Thyroid gland (tissue), 4 donors: ENCODE measurements around the gene CACNA2D3. TPM values are rescaled to one million over a fixed set of nuclear protein-coding genes. Genes with fewer than 3 reads are reported as not detected.

Source experiments
- DNase-seq, 2 donors: peaks; one replicate each; pipeline ENCODE4 v3.0.0-alpha.2; 2019
- H3K27ac ChIP-seq, 3 donors: fragments of 200-600 bp; sonication (generic); 1 replicate in 2 of 3; 2 replicates in 1 of 3; pipeline ENCODE4 v1.5.1; 2016 to 2019; ENCODE audit warnings: mild to moderate bottlenecking in 1 of 3, moderate library complexity in 1 of 3
- H3K27me3 ChIP-seq: fragments of 200-600 bp; sonication (generic); one replicate; pipeline ENCODE4 v1.5.1; 2019
- H3K36me3 ChIP-seq, 2 donors: fragments of 200-600 bp; sonication (generic); one replicate each; pipeline ENCODE4 v1.5.1; 2016 to 2019
- H3K4me1 ChIP-seq, 2 donors: fragments of 200-600 bp; sonication (generic); one replicate each; pipeline ENCODE4 v1.5.1; 2017 to 2019
- H3K4me3 ChIP-seq, 3 donors: fragments of 200-600 bp; sonication (generic); replicated peaks in 1 of 3; 1 replicate in 2 of 3; 2 replicates in 1 of 3; pipeline ENCODE4 v1.5.1; 2016; ENCODE audit warnings: mild to moderate bottlenecking in 1 of 3
- H3K9me3 ChIP-seq: fragments of 200-600 bp; sonication (generic); one replicate; pipeline ENCODE4 v1.5.1; 2017
- POLR2A ChIP-seq, 2 donors: fragments of 450-650 bp; IDR thresholded peaks; one replicate each; pipeline ENCODE4 v1.6.1; 2017; ENCODE audit warnings: antibody characterized with exemption in 2 of 2, mild to moderate bottlenecking in 2 of 2, moderate library complexity in 1 of 2
- WGBS, 2 donors: methylation state at CpG; one replicate each; pipeline ENCODE4 v1.1.5; 2017; 5-methylcytosine and 5-hydroxymethylcytosine counted together
- intact Hi-C: fragments of 100-400 bp; cut with DNase I; formaldehyde crosslinking; loops from one replicate; pipeline ENCODE4 v1.15.1; 2023
- total RNA-seq, 4 donors: library from RNA; depleted of rRNA; stranded (reverse); fragments of >200 nt; gene quantifications; one replicate each; pipeline ENCODE4 v1.2.3, GENCODE V29; 2016
- TF ChIP-seq, protein P1 (sequence below), 6 experiments: fragments of 200-600 bp in 3 of 6; fragments of 450-650 bp in 3 of 6; sonication (generic) in 3 of 6; IDR thresholded peaks; one replicate each; pipeline ENCODE4 v1.5.1; 2016 to 2019; ENCODE audit warnings: antibody characterized with exemption in 6 of 6, mild to moderate bottlenecking in 2 of 6, inconsistent platforms in 1 of 6, moderate library complexity in 1 of 6

The CACNA2D3 gene
- total RNA-seq, 4 donors from 2014 or later: 2.9 to 4.8 (median 4.5) TPM

DNA sequence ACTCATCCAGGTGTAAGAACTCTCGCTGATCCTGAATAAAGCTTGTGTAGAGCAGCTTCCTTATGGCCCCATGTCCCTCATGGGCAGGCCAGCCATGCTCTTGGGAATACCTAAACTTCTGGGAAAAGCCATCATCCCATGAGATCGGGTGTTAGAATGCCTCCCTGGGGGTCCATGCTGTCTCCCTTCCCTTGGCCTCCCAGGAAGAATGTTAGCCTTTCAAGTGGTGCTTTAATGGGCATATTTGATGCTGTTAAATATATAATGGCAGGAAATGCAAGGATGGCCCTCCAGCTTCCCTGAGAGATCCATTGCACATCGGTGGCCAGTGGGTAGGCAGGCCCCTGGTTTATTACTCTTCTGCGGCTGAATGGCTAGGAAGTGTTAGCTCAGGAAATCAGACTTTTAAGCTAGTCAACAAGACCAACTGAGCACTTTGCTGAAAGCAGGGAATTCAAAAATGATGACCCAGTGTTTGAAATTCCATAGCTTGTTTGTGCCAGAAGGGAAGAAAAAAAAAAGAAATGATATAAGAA is 866.0 kb downstream of the CACNA2D3 start:
- H3K4me1 ChIP-seq: peaks cover 15 to 17% of the 10 kb centered on the region in 2 donors
- H3K36me3 ChIP-seq: no peaks in the 10 kb centered on the region
- H3K9me3 ChIP-seq: no peaks in the 10 kb centered on the region
- H3K27me3 ChIP-seq: no peaks in the 10 kb centered on the region
- H3K27ac ChIP-seq: no peak overlapping the region
- no peak for DNase-seq
- H3K4me3 ChIP-seq: no peak overlapping the region
- no peak for TF ChIP-seq POLR2A (IDR thresholded peaks at IDR 0.05)
- intact Hi-C loops: no loop called here
- 48 to 56% methylated on average over 4 of the region's 4 CpGs for WGBS, 2 donors

DNA sequence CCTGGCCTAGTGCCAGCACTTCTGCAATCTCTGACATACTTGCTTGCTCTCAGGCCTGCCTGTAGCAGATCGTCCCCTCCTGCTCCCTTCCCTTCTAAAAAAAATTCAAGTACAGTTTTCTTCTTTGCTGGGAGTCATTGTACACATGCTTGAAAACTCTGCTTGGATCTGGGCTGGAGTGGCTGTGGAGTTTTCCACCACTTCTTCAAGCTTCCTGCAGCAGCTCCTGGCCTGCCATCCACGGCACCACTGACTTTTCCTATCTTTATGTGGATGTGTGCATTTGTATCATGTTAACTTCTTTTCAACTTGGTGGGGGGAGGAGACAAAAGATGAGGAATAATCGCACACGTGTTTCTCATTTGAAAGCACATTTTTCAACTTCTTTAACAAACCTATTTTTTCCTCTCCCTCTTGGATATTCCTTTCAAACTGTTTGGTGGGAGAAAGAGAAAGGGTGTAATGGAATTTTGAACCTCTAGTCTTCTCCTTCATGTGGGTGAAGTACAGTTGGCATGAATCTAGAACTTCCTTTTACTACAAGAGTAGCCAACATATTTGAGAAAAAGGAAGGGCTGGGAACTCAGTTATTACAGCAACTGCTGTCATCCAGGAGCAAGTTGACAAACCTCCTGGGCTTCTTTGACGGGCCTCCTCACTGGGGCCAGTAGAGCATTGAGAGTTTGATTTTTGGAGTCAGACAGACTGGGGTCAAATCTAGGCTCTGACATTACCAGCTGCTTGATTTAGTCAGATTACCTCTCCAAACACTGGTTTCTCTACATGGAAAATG is 866.7 kb downstream of the CACNA2D3 start:
- no peaks in the 10 kb centered on the region for H3K9me3 ChIP-seq
- H3K36me3 ChIP-seq: no peaks in the 10 kb centered on the region
- intact Hi-C loops: no loop called here
- TF ChIP-seq, protein P1, sequence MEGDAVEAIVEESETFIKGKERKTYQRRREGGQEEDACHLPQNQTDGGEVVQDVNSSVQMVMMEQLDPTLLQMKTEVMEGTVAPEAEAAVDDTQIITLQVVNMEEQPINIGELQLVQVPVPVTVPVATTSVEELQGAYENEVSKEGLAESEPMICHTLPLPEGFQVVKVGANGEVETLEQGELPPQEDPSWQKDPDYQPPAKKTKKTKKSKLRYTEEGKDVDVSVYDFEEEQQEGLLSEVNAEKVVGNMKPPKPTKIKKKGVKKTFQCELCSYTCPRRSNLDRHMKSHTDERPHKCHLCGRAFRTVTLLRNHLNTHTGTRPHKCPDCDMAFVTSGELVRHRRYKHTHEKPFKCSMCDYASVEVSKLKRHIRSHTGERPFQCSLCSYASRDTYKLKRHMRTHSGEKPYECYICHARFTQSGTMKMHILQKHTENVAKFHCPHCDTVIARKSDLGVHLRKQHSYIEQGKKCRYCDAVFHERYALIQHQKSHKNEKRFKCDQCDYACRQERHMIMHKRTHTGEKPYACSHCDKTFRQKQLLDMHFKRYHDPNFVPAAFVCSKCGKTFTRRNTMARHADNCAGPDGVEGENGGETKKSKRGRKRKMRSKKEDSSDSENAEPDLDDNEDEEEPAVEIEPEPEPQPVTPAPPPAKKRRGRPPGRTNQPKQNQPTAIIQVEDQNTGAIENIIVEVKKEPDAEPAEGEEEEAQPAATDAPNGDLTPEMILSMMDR (IDR thresholded peaks at IDR 0.05): no peak
- TF ChIP-seq POLR2A (IDR thresholded peaks at IDR 0.05): no peak
- peak; percentile 42 to 43 for DNase-seq
- no peaks in the 10 kb centered on the region for H3K27me3 ChIP-seq
- no peak overlapping the region for H3K4me3 ChIP-seq
- no peak overlapping the region for H3K27ac ChIP-seq
- 39 to 44% methylated on average over 5 of the region's 5 CpGs for WGBS, 2 donors
- peaks cover 15 to 17% of the 10 kb centered on the region in 2 donors for H3K4me1 ChIP-seq

DNA sequence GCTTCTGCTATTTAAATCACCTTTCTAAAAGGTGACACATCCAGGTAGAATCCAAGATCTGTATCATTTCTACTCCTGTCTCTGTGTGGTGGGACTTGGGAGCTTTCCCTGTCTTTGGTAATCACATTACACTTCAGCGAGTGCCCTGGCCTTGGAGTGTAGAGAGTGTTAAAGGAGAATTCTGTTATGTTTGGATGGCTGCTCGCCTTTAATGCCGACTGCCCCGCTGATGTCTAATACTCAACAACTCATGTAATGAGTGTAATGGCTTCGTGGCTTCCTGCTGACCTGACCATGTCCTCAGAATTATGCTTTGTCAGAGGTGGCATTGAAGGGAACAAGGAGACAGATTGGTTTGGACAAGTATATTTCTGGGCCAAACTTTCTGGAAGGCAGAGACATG is 871.8 kb downstream of the CACNA2D3 start:
- Histone ChIP-seq H3K27me3 (no peaks in the 10 kb centered on the region), H3K27ac (no peak overlapping the region), H3K4me1 (peaks cover 3 to 7% of the 10 kb centered on the region in 2 donors), H3K9me3 (no peaks in the 10 kb centered on the region), H3K4me3 (no peak overlapping the region), H3K36me3 (no peaks in the 10 kb centered on the region)
- intact Hi-C loops: no loop called here
- no peak for DNase-seq
- 54 to 55% methylated on average over 5 of the region's 5 CpGs for WGBS, 2 donors
- TF ChIP-seq POLR2A (IDR thresholded peaks at IDR 0.05): no peak
- TF ChIP-seq, protein P1 (IDR thresholded peaks at IDR 0.05): no peak

DNA sequence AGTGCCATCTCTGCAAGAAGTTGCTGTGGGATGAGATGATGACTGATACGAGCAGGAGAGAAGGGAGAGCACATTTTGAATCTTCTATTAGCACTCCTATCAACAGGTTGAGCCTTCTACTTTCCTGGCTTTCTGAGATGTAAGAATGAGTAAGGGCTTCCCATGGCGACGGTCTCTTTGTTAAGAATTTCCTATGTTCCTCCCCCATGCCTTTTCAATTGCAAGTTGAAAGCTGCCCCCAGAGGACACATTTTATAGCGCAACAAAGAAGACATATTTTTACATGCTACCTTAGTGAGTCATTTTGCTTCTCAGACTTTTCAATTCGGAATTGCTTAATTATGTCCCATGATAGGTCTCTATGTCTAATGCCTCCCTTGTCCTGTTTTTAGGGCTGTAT is 876.8 kb downstream of the CACNA2D3 start:
- no peaks in the 10 kb centered on the region for H3K36me3 ChIP-seq
- no peak for TF ChIP-seq POLR2A (IDR thresholded peaks at IDR 0.05)
- TF ChIP-seq, protein P1 (IDR thresholded peaks at IDR 0.05): peak in 1 of 6 experiments; percentile 5
- DNase-seq: no peak
- H3K27me3 ChIP-seq: no peaks in the 10 kb centered on the region
- H3K9me3 ChIP-seq: no peaks in the 10 kb centered on the region
- no peak overlapping the region for H3K4me3 ChIP-seq
- peaks cover 0 to 11% of the 10 kb centered on the region in 2 donors for H3K4me1 ChIP-seq
- intact Hi-C loops: no loop called here
- H3K27ac ChIP-seq: no peak overlapping the region
- WGBS, 2 donors: 66 to 76% methylated on average over 5 of the region's 5 CpGs

- no peak for DNase-seq
- Histone ChIP-seq H3K36me3 (no peaks in the 10 kb centered on the region), H3K4me3 (no peak overlapping the region), H3K4me1 (peaks cover 0 to 11% of the 10 kb centered on the region in 2 donors), H3K27ac (no peak overlapping the region), H3K9me3 (no peaks in the 10 kb centered on the region), H3K27me3 (no peaks in the 10 kb centered on the region)
- no peak for TF ChIP-seq POLR2A (IDR thresholded peaks at IDR 0.05)
- TF ChIP-seq, protein P1 (IDR thresholded peaks at IDR 0.05): no peak
- 63 to 70% methylated on average over 3 of the region's 3 CpGs for WGBS, 2 donors
- intact Hi-C loops: no loop called here
Observed at GRCh38 chr3:54999811-55000210, 877.5 kb downstream of the CACNA2D3 start.
